Heart left ventricle (tissue), 13 donors: ENCODE results near the gene MYBPHL.

Experiments
- CTCF ChIP-seq, 12 donors: fragments of 200-600 bp; sonication (generic) in 4 of 12; IDR thresholded peaks; one replicate each; pipeline versions ENCODE4 v1.5.0 to v1.8.0; 2018 to 2022; ENCODE audit warnings: antibody characterized with exemption in 12 of 12, mild to moderate bottlenecking in 5 of 12
- POLR2A ChIP-seq, 2 donors: fragments of 450-650 bp; IDR thresholded peaks; one replicate each; pipeline ENCODE4 v1.6.1; 2017; ENCODE audit warnings: antibody characterized with exemption in 2 of 2, mild to moderate bottlenecking in 2 of 2, moderate library complexity in 2 of 2
- donor health status: ischemic (EF 13 %, LVEDD 7.1; RV severe dilation, severe dysfunction).
- donor health status: DM: no; HTN: yes; CAD: no.
- donor health status: DM: no; HTN: no; CAD: no.
- donor health status: ischemic (EF 25% LVEDD 6.9; RV normal size, moderate dysfunction).
- donor health status: ischemic (EF 25% LVEDD 5.7; RV mildly dilated, moderate dysfunction).
- donor health status: ischemic (EF 35%, LVEDD 5.7; RV mildly dilated, moderate dysfunction).
- donor health status: nonischemic (EF 11% LVEDD 7.7; RV severe dilation, severe dysfunction).
- donor health status: DM: yes; HTN: yes; CAD: no.
- donor health status: PGD.
- donor health status: ischemic (EF 29% LVEDD 5.4; RV normal size, mild dysfunction).
- donor health status: nonischemic (EF 23%, LVEDD 6.1; RV moderate dilation, normal function).

- TF ChIP-seq POLR2A (IDR thresholded peaks at IDR 0.05) (no peak), CTCF (IDR thresholded peaks at IDR 0.05) (no peak)
These were observed 55.3 kb downstream of the MYBPHL start for GRCh38 chr1:109251277-109252166.
